Thoracic aorta (tissue), 2 donors: ENCODE measurements around the gene RHOH. TPM values are rescaled to one million over a fixed set of nuclear protein-coding genes. Genes with fewer than 3 reads are reported as not detected.

ENCODE experiments used
- ATAC-seq: fragments of 150-250 bp; one replicate; pipeline ENCODE4 v1.8.0; 2017; ENCODE audit warnings: low read depth; ENCODE audit not compliant: insufficient number of reproducible peaks, low FRiP score
- DNase-seq: peaks from one replicate; pipeline ENCODE4 v3.0.0-alpha.2; 2020; ENCODE audit warnings: low spot score
- H3K27ac ChIP-seq, 2 donors: fragments of 200-600 bp; sonication (generic); 1 replicate in 1 of 2; 2 replicates in 1 of 2; pipeline ENCODE4 v1.5.1; 2016; ENCODE audit warnings: mild to moderate bottlenecking in 2 of 2, moderate library complexity in 2 of 2
- H3K27me3 ChIP-seq: fragments of 200-600 bp; sonication (generic); replicated peaks from 2 replicates; pipeline ENCODE4 v1.6.0; 2016; ENCODE audit warnings: mild to moderate bottlenecking; ENCODE audit not compliant: insufficient read depth
- H3K36me3 ChIP-seq: fragments of 200-600 bp; sonication (generic); one replicate; pipeline ENCODE4 v1.5.1; 2016
- H3K4me1 ChIP-seq, 2 donors: fragments of 200-600 bp; sonication (generic); 1 replicate in 1 of 2; 2 replicates in 1 of 2; pipeline versions ENCODE4 v1.5.1 to v1.6.0; 2016; ENCODE audit warnings: low read depth in 2 of 2, mild to moderate bottlenecking in 1 of 2; ENCODE audit not compliant: control insufficient read depth in 1 of 2
- H3K4me3 ChIP-seq: fragments of 200-600 bp; sonication (generic); 2 replicates; pipeline ENCODE4 v1.5.1; 2016; ENCODE audit warnings: mild to moderate bottlenecking
- H3K9me3 ChIP-seq: fragments of 200-600 bp; sonication (generic); 2 replicates; pipeline ENCODE4 v1.5.1; 2016
- total RNA-seq, 2 donors: library from RNA; depleted of rRNA; stranded (reverse); fragments of >200 nt; gene quantifications; one replicate each; pipeline versions ENCODE4 v1.1.0 to v1.2.3, GENCODE V29; 2016
- TF ChIP-seq, protein P1 (sequence below): fragments of 200-600 bp; sonication (generic); IDR thresholded peaks from one replicate; pipeline ENCODE4 v1.5.1; 2019; ENCODE audit warnings: antibody characterized with exemption

Gene RHOH
- total RNA-seq, 2 donors from 2014 or later = 5.8 to 10.2 TPM

DNA sequence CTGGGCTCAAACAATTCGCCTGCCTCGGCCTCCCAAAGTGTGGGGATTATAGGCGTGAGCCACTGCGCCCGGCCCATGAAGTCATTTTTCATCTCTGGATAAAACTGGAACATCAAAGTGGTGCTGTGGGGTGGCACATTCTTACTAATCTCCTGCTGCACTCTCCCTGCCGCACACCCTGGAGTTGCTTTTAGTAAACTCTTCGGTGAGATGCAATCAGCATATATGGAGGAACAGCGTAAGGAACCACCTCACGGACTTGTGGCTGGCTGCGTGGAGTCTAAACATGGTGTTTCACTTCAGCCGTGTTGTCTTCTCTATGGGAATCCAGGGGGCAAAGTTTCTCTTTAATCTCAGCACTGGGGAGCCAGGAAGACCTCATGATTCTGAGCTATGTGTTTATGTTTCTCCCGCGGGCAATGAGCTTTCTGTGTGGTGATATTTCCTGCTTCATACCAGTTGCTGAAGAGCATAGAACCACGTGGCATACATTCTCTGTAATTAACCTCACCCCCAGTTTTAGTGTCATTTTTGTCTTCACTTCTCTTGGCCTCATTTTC is 2.1 kb upstream of the RHOH start:
- Histone ChIP-seq H3K36me3 (no peaks in the 10 kb centered on the region), H3K9me3 (no peaks in the 10 kb centered on the region), H3K27ac (no peak overlapping the region), H3K4me1 (no peaks in the 10 kb centered on the region), H3K27me3 (no peaks in the 10 kb centered on the region), H3K4me3 (no peak overlapping the region)
- TF ChIP-seq, protein P1, sequence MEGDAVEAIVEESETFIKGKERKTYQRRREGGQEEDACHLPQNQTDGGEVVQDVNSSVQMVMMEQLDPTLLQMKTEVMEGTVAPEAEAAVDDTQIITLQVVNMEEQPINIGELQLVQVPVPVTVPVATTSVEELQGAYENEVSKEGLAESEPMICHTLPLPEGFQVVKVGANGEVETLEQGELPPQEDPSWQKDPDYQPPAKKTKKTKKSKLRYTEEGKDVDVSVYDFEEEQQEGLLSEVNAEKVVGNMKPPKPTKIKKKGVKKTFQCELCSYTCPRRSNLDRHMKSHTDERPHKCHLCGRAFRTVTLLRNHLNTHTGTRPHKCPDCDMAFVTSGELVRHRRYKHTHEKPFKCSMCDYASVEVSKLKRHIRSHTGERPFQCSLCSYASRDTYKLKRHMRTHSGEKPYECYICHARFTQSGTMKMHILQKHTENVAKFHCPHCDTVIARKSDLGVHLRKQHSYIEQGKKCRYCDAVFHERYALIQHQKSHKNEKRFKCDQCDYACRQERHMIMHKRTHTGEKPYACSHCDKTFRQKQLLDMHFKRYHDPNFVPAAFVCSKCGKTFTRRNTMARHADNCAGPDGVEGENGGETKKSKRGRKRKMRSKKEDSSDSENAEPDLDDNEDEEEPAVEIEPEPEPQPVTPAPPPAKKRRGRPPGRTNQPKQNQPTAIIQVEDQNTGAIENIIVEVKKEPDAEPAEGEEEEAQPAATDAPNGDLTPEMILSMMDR = no peak
- DNase-seq (no peak), ATAC-seq (no peak)

DNA sequence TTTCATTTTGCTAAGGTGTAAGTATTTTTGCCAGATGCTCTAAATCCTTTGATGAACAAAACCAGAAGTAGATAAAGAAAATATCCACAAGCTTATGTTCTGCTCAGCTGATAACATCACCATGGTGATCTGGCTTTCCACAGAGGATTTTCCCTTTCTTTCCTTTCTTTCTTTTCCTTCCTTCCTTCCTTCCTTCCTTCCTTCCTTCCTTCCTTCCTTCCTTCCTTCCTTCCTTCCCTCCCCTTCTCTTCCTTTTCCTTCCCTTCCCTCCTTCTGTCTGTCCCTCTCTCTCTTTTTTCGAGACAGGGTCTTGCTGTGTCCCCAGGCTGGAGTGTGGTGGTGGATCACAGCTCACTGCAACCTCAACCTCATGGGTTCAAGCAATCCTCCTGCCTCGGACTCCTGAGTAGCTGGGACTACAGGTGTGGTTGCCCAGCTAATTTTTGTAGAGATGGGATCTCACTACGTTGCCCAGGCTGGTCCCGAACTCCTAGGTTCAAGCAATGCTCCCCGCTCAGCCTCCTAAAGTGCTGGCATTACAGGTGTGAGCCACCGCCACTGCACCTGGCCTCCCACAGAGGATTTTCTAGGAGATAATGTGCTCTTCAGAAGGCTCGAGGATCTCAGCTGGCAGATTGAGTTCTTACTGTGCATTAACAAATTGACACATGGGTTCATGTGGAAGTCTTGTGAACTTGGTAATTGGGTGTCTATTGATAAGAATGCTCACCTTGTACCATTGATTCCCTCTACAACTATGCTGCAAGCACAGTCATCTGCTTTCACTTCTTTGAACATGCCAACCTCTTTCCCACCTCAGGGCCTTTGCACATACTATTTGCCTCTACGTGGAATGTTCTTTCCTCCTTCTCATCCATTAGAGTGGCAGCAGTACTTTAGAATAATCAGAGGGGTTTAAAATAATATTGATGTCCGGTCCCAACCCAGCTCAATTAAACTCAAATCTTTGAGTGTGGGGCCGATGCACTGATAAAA is 1.4 kb upstream of the RHOH start:
- no peak for ATAC-seq
- H3K27me3 ChIP-seq = no peaks in the 10 kb centered on the region
- H3K27ac ChIP-seq = no peak overlapping the region
- no peak overlapping the region for H3K4me3 ChIP-seq
- no peaks in the 10 kb centered on the region for H3K9me3 ChIP-seq
- no peaks in the 10 kb centered on the region for H3K36me3 ChIP-seq
- TF ChIP-seq, protein P1 = no peak
- no peaks in the 10 kb centered on the region for H3K4me1 ChIP-seq
- no peak for DNase-seq

DNA sequence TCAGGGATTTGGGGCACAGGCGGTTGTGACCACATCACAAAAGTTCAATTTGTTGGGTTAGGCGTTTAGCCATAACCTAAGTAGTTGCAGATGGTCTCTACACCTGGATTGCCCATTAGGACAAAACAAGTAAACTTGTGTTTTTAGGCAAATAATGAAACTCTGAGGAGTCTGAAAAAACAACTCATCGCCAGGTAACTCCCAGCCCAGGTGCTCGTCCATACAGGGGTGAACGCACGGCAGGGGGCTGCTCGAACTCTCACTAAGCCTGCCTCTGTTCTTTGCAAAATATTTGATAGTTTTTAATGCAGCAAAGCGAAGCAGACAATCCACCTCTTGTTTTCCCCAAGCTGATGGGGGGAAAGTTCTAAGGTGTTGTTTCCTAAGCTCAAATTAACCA is 559 bp upstream of the RHOH start:
- Histone ChIP-seq H3K36me3 (no peaks in the 10 kb centered on the region), H3K9me3 (no peaks in the 10 kb centered on the region), H3K4me3 (no peak overlapping the region), H3K27me3 (no peaks in the 10 kb centered on the region), H3K27ac (no peak overlapping the region), H3K4me1 (no peaks in the 10 kb centered on the region)
- DNase-seq = no peak
- TF ChIP-seq, protein P1 = no peak
- ATAC-seq = no peak

DNA sequence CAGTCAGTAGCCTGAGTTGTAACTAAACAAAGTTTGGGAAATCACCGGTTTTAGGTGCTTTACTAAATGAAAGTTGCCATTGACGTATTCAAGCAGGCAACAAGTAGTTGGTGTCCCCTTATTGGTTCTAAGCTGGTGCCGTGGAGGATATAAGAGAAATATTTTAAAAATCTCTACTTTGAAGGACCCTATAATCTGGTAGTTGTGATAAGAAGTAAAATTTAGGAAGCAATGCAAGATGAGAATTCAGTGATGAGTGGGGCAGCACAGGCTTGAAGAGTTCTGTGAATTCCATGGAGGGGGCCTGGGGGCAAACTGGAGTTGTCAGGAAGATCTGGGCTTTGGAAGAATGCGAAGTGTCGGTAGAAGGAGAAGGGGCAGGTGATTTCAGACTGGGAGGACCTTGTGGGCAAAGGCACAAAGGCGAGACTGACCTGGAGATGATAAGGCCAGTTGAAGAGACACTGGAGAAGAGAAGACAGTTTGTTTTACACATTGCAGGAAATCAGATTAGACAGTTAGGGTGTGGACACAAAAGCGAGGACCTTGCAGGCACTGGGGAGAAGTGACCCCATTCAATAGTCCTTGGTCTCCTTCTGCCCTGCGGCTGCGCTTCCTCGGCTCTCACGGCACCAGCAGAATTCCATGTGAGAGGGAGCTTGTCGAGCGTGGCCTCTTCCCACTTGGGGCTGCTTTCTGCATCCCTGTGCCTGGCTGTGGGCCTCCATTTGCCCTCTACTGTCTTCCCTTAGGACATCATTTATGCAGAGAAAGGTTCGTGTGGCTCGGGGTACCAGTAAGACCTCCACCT is 1.3 kb downstream of the RHOH start:
- H3K36me3 ChIP-seq = no peaks in the 10 kb centered on the region
- peak overlapping the region; percentile 30 for H3K4me3 ChIP-seq
- no peaks in the 10 kb centered on the region for H3K4me1 ChIP-seq
- DNase-seq (no peak), ATAC-seq (no peak)
- H3K27me3 ChIP-seq = no peaks in the 10 kb centered on the region
- no peaks in the 10 kb centered on the region for H3K9me3 ChIP-seq
- H3K27ac ChIP-seq = no peak overlapping the region
- TF ChIP-seq, protein P1 = no peak
